Measurements from ENCODE around the gene SOCS2. TPM values are rescaled to one million over a fixed set of nuclear protein-coding genes. Genes with fewer than 3 reads are reported as not detected.

Gene SOCS2
- total and polyA plus RNA-seq, 2 of the 8 experiments (the other 6 are each of a cell fraction or from before 2014, with no cell fraction given), result 14.5 to 18.0 TPM

DNA sequence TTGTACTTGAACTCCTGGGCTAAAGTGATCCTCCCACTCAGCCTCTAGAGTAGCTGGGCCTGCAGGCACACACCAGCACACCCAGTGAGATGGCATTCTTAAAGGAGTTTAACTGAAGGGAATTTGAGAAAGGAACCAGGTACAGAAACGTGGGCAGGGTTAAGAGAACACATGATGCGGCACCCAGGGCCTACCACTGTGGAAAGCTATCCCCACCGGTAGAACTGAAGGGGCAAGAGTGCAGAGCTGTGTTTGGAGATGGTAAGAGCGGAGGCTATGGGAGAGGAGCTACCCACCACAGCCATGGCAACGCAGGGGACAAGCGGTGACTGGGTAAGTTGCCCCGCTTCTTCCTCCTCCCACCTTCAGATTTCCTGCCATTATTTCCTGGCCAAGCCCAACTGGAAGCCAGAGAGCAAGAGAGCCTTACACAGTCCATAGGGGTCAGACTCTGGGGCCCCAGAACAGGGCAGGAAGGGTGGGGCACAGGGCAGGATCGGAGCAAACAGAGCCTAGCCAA, 46.5 kb downstream of the SOCS2 start:
- Histone ChIP-seq H4K20me1 (replicated peaks in 1 of 2; ENCODE audit: control insufficient read depth in 1 of 2, insufficient read depth in 2 of 2, low read length in 2 of 2) (no peaks in the 10 kb centered on the region), H3K79me1 (ENCODE audit: low read depth, low read length) (no peaks in the 10 kb centered on the region), H3K23ac (ENCODE audit: insufficient read length) (no peak overlapping the region), H4K8ac (ENCODE audit: extremely low read depth, insufficient read depth, low read length) (no peak overlapping the region), H3K56ac (replicated peaks; ENCODE audit: insufficient read length, low read depth, low read length) (no peak overlapping the region), H2BK5ac (ENCODE audit: low read depth, low read length) (no peak overlapping the region), H3K9ac (replicated peaks in 1 of 4; ENCODE audit: extremely low read depth in 1 of 4, low read depth in 3 of 4, low read length in 3 of 4) (no peak overlapping the region), H2BK12ac (ENCODE audit: low read depth, low read length) (no peak overlapping the region), H3K36me3 (ENCODE audit: control insufficient read depth in 2 of 4, insufficient read depth in 4 of 4, low read length in 3 of 4) (no peaks in the 10 kb centered on the region), H3K23me2 (ENCODE audit: low read depth, low read length) (no peaks in the 10 kb centered on the region), H3K9me3 (ENCODE audit: insufficient read depth in 2 of 2, low read depth in 1 of 2, low read length in 1 of 2) (no peaks in the 10 kb centered on the region), H3K18ac (ENCODE audit: extremely low read depth, low read length) (no peak overlapping the region), H3K4ac (replicated peaks; ENCODE audit: insufficient read length, low read depth, low read length) (no peak overlapping the region), H2AK5ac (ENCODE audit: low read depth, low read length) (no peak overlapping the region), H3K4me1 (replicated peaks in 1 of 4; ENCODE audit: control insufficient read depth in 3 of 4, insufficient read depth in 4 of 4, low read length in 3 of 4) (peaks cover 3 to 14% (median 8%) of the 10 kb centered on the region in 4 experiments; a peak in 6 of 7 replicates), H2AFZ (ENCODE audit: low read length) (no peak overlapping the region), H2BK20ac (ENCODE audit: low read length) (0 out of 2 replicates have a peak overlapping the region, but pooled peaks have one; percentile 40), H3K27me3 (replicated peaks in 1 of 4; ENCODE audit: control insufficient read depth in 3 of 4, extremely low read depth in 1 of 4, insufficient read depth in 3 of 4, low read length in 3 of 4) (no peaks in the 10 kb centered on the region), H2BK15ac (ENCODE audit: low read length) (0 out of 2 replicates have a peak overlapping the region, but pooled peaks have one; percentile 76), H2BK120ac (replicated peaks; ENCODE audit: low read depth, low read length) (no peak overlapping the region), H3K27ac (ENCODE audit: low read depth, low read length) (no peak overlapping the region), H3K14ac (ENCODE audit: insufficient read length) (no peak overlapping the region), H3K4me3 (ENCODE audit: extremely low read depth in 1 of 4, insufficient read depth in 2 of 4, low read depth in 3 of 4, low read length in 4 of 4) (no peak overlapping the region), H4K5ac (ENCODE audit: insufficient read length, low read depth, low read length) (no peak overlapping the region), H3K4me2 (ENCODE audit: insufficient read depth in 1 of 2, low read depth in 2 of 2, low read length in 2 of 2) (no peak overlapping the region), H4K91ac (replicated peaks; ENCODE audit: insufficient read length, low read length) (no peak overlapping the region), H3K79me2 (ENCODE audit: control insufficient read depth in 1 of 2, insufficient read depth in 2 of 2, low read length in 2 of 2) (no peaks in the 10 kb centered on the region)
- no peak for FAIRE-seq
- DNase-seq (ENCODE audit: low read depth in 1 of 2, low spot score in 2 of 2), result no peak
- CTCF ChIA-PET (ENCODE audit: partially characterized antibody), result interaction anchor here (0.8 to 1.8 kb wide), 5 partner anchors 23 to 483 kb away, joined by 3 to 4 read pairs (median 3); no protein-coding TSS in a partner anchor
- WGBS, 2 experiments (ENCODE audit: extremely low coverage in 1 of 2, insufficient coverage in 1 of 2, insufficient read length in 1 of 2, insufficient replicate concordance in 2 of 2, low coverage in 1 of 2, low lambda C conversion rate in 2 of 2, missing lambda C conversion rate in 1 of 2), result 97% methylated on average over 8 of the region's 8 CpGs; no CpG with 5 or more reads in 1 of the 2 experiments
- POLR2A ChIA-PET (ENCODE audit: partially characterized antibody), result no interaction called here
- TF ChIP-seq EZH2 (IDR thresholded peaks at IDR 0.05; ENCODE audit: low read depth, low read length, severe bottlenecking) (no peak), POU5F1 (IDR thresholded peaks at IDR 0.05; ENCODE audit: low read depth, low read length) (no peak)
